GM21390 (cell line): ENCODE results near the gene GPR32.
"Not testable (repeated sequence)": the region's sequence is repeated elsewhere in the genome, so short reads cannot be mapped to it uniquely, and the experiment has no call there.

Experiments
- ATAC-seq: cut with Tn5 transposase; IDR thresholded peaks from one replicate; pipeline ENCODE4 v1.9.1; 2021; ENCODE audit not compliant: unreplicated experiment

GPR32 gene

GRCh38 chr19:50797781-50798658 lies 27.8 kb downstream of the GPR32 start:
- no peak for ATAC-seq

- no peak for ATAC-seq
Measured at GRCh38 chr19:50798659-50799546, 28.6 kb downstream of the GPR32 start.

GRCh38 chr19:50799547-50799851 lies 29.2 kb downstream of the GPR32 start:
- ATAC-seq = no peak

GRCh38 chr19:50801107-50801506 lies 30.8 kb downstream of the GPR32 start:
- no peak for ATAC-seq

DNA sequence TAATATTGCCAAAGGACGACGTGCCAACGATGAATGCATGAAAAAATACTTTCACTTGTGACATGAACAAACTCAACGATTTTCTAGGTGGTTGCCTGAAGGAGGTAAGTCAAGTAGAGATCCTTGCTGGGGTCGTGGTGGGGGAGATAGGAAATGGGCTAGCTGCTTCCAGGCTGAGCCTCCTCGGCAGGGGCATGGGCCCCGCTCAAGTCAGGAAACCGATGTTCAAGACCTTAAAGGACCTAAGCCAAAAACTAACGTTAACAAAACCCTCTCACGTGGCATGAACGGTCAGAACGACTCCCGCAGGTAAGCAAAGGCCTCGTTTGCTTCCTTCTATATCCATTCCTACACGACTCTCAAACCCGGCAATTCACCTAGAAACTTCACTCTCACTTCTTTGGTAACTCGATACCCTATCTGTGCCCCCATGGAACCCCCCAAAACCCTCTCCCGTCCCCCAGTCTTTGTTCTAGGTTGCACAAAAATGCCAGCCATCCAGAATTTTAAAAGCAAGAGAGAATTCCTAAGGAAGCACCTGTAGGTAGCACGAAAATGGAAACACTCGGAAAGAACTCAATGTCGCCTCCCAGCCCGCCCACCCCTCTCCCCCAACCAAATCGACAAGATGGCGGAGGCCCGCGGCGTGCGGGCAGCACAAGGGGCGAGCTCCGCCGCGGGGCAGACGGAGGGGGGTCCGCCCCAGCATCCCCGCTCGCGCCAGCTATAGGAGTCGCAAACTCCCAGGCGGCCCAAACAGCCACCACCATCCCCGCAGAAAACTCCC lies 33.6 kb downstream of the GPR32 start:
- peak; percentile 17 for ATAC-seq

- peak; percentile 83 for ATAC-seq
Measured at GRCh38 chr19:50804420-50805272, 34.4 kb downstream of the GPR32 start.

DNA sequence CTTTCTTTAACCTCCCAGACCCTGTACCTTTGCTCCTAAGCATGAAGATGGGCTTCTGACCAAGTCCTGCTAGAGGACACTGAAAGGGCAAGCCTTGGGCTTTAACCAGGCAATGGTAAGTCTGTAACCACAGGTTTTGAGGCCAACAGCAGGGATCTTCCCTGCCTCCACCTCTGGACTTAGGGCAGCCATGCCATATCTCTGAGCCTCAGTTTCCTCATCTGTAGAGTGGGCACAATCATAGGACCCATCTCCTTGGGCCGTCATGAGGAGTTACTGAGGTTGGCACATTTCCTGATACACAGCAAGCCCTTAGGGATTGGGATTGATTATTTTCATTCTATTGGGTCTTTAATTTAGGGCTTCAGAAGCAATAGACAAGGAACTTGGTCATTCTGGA lies 38.6 kb downstream of the GPR32 start:
- ATAC-seq = no peak

- not testable (repeated sequence) for ATAC-seq
Measured at GRCh38 chr19:50811622-50812238, 41.5 kb downstream of the GPR32 start.

GRCh38 chr19:50812474-50812873 lies 42.2 kb downstream of the GPR32 start:
- no peak for ATAC-seq

GRCh38 chr19:50814883-50815282 lies 44.6 kb downstream of the GPR32 start:
- ATAC-seq = no peak

- ATAC-seq = no peak
Measured at GRCh38 chr19:50815439-50815838, 45.2 kb downstream of the GPR32 start.

DNA sequence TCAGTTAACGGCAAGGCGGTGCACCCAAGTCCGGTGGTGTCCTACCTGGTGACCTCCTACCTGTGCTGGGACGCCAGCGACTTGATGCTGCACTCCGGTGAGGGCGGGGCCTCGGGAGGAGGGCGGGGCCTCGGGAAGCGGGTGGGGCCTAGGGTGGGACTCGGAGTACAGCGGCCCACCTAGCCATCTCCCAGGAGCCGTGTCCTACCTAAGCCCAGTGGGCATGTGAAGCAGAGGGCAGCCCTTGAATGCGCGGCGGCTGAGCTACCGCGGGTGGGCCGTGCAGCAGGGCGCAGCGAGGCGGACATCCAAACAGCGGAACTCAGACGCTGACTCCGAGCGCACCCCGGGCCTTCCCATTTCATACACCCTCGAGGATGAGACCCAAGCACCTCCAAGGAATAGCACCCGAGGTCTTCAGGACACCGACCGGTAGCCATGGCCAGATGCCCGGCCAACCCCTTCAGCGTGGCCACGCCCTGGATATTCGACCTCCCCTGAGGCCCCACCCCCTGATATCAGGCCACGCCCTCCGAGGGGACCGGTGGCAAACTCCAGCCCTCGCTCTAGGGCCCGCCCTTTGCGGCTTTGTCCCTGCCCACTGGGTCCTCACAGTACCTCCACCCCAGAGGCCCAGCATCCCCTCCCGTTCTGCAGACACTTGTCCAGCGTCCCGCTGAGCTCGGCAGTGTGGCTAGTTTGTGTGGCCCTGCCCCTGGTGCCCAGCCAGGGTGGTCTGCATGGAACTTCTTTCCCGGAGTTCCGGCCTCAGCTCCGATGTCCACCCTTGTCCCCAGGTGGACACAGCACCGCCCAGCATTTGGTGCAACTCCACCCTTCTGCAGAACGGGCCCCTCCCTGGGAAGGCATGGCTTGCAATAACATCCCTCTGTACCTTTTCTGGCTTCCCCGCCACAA lies 47.9 kb downstream of the GPR32 start:
- peak; percentile 53 for ATAC-seq

DNA sequence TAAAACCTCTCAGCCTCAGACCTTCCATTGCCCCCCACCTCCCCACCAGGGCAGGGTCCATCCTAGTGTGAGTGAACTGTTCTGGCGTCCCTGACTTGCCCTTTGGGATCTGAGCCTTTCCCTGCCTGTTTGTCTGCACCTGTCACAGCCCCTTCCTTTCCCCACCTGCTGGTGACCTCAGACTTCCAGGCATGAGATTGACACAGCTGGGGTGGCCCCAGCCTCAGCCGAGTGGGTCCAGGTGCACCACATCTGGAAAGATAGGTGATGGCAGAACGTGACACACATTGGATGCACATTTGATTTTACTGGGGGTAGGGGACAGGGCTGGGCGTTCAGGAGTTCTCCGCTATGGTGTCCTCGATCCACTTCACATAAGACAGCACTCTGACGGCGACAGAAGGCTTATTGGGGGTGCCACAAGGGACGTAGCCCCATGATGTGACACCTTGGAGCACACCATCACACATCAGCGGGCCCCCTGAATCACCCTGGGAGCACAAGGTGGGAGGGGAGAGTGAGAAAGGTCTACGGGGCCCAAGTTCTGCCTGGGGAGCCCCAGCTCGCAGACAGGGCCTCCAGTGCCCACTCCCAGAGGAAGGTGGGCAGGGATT lies 48.7 kb downstream of the GPR32 start:
- no peak for ATAC-seq

DNA sequence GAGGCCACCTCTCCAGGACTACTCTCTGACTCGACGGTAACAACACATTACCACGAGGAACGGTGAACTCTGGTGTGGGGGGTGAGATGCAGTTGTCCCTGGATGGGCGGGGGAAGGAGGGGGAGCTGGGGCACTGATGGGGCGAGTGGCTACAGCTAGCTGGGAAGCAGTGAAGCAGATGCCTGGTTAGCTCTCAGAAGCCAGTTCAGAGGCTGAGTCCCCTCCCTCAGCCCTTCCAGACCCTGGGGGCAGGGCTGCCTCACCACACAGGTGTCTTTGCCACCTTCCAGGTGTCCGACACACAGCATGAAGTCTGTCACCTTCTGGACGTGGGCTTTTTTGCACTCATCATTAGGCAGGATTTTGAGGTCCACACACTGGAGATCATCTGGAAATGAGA lies 49.4 kb downstream of the GPR32 start:
- no peak for ATAC-seq

- no peak for ATAC-seq
Measured at GRCh38 chr19:50820086-50820485, 49.8 kb downstream of the GPR32 start.

- no peak for ATAC-seq
Measured at GRCh38 chr19:50820549-50821247, 50.4 kb downstream of the GPR32 start.

DNA sequence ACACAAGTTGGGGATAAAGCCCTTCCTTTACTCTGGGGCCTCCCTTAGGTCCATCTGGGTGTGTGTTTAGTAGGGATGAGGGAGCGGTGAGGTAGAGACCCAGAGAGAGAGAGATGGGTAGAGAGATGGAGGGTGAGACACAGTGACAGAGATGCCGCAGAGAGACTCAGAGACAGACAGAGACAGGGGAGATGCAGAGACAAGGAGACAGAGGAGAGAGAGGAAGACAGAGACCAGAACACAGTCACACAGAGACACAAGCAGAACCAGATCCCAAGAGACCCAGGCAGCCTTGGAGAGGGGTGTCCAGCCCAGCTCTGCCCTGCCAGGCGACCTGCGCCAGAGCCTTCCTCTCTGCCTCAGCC lies 51.0 kb downstream of the GPR32 start:
- no peak for ATAC-seq
